ENCODE data around the gene NPTN.
"Not testable (repeated sequence)": the region's sequence is repeated elsewhere in the genome, so short reads cannot be mapped to it uniquely, and the experiment has no call there.

NPTN gene

DNA sequence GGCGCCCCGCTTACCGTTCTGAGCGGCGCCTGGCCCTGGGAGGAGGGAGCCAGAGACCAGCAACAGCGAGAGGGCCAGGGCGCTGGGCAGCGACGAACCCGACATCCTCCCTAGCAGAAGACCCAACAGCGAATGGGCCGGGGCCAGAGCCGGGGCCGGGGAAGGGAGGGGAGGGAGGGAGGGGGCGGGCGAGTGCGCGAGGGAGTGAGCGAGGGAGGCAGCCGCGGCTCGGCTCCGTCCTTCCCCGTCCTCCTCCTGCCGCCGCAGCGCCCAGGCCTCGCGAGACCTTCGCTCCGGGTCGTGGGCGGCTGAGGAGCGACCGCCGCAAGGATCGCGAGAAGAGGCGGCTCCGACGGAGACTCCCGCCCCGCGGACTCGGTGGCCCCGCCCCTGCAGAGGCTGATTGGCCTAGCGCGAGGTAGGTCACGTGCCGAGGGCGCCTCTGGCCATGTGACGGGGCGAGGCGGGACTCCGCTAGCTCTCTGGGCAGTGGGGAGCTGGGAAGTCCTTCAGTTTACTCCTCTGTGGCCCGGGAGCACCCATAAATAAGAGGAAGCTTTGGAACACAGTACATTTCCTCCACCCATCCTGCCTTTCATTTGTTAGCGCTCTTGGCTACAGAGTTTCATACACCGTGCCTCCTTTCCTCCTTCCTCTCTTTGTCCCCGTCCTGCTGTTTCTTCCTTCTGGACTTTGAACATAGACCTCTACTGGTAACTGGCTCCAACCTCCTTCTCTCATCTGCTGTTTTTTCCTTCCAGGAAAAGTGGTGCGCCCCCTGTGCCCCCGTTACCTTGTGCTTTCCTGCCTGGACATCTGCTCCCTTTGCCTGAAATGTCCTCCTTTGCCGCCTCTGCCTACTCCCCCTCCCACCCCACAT is at the start of gene NPTN:
TSS of gene NPTN (minus strand) at position 279 of the 880 bp plus-strand sequence. CDS start at position 105, 174 bp downstream.
- peak; percentile 84 to 90 for DNase-seq

DNA sequence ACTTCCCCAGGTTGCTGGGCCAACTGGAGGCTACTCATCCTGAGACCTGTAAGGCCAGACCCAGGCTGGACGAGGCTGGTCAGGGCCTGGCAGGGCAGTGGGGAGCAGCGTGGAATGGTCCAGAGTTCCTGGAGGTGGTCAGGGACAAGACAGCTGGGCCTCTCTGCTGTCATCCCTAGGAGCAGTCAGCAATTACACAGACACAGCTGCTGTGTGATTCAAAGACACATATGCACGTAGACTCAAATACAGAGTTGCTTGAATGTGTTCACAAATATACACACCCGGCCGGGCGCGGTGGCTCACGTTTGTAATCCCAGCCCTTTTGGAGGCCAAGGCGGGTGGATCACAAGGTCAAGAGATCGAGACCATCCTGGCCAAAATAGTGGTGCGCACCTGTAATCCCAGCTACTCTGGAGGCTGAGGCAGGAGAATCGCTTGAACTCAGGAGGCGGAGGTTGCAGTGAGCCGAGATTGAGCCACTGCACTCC is 49.5 kb upstream of the NPTN start:
- no peak for DNase-seq

DNA sequence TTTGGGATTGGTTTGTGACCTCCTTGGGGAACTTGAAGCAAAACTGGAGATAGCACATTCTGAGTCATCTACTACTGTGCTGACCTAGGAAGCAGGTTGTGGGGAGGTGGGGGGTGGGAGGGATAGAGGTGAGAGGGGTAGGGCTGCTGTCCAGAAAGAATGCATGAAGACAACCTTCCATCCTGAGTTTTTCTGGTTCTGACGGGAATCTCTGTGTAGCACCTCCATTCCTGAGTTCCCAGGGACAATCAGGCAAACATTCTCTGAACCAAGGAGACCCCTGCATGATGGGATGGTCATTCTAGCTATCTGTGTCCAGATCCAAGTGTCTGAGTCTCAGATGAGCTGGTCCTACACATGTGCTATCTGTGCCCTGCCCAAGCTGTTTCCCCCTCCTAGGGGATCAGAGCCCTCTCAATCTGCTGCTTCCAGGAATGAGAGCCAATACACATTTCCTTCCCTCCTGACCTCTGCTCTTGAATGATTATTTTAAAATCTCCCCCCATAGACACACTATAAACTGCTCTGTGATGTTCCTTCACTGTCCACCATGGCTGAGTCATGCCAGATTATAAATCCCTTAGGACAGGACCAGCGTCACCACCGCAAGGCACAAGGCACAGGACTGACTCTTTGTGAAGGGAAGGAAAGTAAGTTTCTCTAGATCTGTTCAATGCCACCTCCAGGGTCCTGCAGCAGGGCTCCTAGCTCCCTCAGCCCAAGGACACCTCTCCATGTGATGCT is 48.8 kb upstream of the NPTN start:
- no peak for DNase-seq

DNA sequence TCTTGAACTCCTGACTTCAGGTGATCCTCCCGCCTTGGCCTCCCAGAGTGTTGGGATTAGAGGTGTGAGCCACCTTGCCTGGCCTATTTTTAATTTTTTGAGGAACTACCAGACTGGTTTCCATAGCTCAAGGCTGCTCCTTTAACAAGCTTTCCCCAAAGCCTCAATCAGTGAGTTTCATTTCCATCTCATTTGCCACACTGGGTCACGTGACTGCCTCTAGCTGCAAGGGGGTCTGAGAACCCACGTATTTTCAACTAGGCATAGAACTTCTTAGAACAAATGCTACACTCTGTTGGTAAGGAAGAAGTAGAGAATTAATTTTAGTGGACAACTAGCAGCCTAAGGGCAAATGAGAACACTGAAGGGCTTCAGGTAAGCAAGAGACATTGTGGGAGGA is 47.9 kb upstream of the NPTN start:
- no peak for DNase-seq

DNA sequence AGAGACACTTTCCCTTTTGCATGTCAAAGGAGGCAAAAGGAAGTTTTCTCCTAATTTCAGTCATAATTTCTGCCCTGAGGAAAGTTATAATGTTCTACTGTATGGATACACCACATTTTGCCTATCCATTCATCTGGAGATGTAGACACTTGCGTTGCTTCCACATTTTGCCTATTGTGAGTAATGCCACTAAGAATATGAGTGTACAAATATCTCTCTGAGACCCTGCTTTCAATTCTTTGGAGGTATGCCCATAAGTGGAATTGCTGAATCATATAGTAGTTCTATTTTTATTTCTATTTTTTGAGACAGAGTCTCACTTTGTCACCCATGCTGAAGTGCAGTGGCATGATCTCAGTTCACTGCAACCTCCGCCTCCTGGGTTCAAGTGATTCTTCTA is 47.4 kb upstream of the NPTN start:
- no peak for DNase-seq

DNA sequence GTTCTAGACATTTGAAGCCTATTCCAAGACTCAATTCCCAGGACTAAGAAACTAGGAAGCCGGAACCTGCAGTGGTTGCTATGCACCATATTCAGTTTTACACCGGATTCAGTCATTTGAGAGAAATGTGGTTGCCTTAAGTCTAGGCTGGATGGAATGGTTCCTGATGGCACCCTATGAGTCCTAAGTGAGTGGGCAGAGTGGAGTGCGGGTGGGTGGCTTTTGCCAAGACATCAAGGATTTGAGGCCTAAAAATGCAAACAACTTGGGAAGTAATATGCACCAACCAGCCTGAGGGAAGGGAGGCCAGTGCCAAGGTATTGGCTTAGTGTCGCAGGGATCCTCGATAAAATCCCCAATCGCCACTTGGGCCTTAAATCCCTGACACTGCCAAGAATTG is 46.8 kb upstream of the NPTN start:
- no peak for DNase-seq

DNA sequence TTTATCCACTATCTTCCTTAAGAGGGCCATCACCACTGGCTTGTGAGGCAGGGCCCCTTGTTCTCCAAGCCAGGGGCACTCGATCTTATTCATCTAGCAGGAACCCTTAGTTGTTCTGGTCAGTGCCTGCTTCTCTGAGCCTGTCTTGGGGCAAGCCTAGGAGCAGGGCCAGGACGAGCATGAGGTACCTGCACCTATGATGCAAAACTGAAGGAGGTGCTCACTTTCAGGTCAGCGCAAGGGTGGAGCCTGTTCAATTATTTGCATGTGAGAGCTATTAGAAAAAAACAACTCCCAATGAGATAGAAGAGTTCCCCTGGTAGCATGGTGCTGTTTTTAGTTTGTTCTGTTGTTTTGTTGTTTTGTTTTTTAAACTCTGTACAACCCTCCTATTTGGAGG is 46.0 kb upstream of the NPTN start:
- no peak for DNase-seq

DNA sequence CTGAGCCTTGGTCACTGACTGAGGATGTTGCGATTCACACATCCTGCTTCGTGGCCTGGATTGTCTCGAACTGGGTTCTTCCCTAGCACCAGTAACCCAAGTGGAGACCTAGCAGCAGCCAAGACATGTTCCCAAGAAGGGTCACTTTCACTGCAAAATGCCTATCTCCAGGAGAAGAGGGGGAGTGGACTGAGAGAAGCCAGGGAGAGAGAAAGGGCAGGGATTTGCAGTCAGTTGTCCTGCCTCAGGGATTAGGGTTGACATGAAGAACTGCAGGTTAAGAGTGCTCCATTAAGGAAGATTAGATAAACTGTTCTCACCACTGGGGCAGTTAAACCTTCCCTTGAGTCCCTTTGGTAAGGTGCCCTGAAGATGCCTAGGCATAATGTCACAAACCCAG is 45.3 kb upstream of the NPTN start:
- no peak for DNase-seq

DNA sequence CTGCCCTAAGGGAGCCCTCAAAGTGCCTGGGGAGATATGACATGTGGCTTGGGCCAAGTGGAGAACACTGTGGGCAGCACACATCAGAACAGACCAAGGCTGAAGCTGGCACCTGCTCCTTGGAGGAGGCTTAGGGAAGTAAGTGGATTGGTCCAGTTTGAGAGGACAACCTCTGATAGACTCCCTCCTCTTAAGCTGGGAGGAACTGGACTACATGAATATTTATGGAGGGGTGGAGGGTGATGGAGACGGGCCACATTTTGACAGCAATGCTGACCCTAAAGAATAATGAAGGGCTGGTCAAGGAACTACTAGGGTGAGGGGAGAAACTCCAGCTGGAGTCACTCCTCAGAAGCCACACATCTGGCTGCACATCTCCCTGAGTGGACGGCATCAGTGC is 44.5 kb upstream of the NPTN start:
- no peak for DNase-seq

DNA sequence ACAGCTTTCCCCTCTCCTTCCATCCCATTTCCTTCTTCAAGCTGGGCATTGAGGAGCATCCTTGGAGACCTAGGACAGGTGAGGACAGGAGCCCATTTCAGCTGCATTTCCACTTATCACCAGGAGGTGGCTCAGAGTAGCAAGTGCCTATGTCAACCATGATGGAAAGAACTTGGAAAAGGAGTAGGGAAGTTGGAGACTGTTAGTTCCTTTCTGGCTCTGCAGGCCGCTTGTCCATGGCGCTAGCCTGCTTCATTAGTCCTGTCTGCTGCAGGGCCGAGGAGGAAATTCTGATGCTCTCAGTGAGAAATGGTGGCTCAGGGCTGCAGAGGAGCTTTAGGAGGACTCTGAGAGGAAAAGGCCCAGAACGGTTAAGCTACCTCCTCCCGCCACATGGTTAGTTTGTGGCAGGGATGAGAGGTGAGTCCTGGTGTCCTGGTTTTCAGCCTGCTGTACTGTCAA is 44.0 kb upstream of the NPTN start:
- DNase-seq: peak; percentile 2 to 34

DNA sequence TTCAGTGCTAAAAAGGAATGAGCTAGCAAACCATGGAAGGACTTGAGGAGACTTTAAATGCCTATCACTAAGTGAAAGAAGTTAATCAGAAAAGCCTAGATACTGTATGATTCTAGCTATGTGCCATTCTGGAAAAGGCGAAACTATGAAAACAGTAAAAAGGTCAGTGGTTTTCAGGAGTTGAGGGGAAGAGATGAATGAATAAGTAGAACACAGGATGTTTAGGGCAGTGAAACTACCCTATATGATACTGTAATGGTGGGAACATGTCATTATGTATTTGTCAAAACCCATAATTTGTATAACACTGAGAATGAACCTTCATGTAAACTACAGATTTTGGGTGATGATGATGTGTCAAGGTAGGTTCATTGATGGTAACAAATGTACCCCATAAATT is 41.4 kb upstream of the NPTN start:
- no peak for DNase-seq

DNA sequence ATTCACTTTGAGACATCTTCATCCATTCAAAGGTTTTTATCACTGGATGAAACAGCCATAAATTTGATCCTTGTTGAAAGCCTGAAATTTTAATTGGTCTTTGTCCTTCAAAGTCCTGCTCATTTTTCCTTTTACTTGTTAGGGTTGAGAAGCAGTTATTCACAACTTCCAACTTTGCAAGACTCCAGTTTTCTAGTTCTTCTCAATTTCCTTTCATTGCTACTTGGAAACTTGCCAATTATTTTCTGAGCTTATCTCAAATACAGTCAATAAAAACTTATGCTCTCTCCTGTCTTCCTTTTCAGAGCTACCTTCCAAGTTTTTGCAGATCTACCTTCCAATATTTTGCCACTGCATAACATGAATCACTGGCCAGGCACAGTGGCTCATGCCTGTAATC is 27.3 kb upstream of the NPTN start:
- no peak for DNase-seq

DNA sequence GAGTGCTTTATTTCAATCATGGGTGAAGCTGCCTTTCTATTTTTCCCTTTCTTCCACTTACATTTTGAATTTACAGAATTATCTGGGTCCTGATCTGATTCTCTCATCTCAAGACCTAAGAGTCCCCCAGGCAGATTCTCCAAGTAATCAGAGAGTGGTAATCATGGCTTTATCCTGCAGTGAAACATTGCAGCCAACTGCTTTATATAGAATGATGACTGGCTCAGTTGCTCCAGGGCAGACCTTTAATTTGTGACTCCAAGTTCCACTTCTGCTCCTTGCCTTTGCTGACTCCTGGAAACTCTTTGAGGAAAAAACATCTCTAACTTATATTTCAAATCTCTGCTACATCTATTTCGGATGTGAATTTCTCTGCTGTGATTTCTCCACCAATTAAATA is 25.5 kb upstream of the NPTN start:
- no peak for DNase-seq

DNA sequence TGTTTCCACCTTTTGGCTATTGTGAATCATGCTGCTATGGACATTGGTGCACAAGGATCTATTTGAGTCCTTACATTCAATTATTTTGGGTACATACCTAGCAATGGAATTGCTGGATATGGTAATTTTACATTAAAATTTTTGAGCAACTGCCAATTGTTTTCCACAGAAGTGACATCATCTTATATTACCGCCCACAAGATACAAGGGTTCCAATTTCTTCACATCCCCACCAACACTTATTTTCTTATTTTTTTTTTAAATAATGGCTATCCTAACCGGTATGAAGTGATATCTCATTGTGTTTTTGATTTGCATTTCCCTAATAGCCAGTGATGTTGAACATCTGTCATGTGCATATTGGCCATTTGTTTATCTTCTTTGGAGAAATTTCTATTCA is 22.5 kb upstream of the NPTN start:
- no peak for DNase-seq

DNA sequence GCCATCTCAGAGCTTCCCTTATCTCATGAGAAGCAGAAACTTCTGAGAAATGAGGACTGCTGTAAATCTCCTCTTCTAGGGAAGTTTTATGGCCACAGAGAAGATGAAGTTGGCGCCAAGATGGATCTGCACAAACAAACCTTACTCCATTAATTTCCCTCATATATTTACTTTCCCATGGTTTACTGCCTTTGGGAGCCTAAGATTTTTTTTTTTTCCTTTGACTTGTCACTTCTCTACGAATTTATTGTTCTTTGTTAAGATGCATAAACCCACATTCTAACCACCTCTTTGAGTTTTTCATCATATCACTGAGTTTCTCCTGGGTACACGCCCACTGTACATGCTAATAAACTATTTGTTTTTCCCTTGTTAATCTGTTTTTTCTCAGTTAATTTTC is 21.5 kb upstream of the NPTN start:
- DNase-seq: no peak

DNA sequence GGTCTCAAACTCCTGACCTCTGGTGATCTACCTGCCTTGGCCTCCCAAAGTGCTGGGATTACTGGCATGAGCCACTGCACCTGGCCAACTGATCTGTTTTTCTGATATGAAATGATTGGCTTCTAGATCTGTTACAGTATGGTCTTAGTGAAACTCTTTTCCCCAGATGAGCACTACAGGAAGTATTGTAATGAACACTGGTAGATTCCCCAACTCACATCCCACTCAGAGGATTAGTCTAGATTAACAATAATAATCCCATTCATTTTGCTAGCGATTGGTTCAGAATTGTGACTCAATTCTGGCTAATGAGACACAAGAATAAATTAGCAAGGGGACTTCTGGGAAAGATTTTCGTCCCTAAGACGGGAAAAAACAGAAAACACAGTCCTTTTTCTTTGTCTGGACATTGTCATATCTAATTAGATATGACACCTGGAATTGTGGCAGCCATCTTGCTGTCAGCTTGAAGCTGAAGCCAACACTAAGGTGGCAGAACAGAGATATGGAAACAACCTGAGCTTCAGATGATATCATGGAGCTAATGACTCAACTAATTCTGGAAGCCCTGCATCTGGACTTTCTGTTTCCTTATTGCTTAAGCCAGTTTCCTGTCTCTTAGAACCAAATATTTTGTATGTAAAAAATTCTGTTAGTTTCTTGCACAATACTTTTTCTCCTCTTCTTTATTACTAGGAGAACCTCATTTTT is 17.4 kb upstream of the NPTN start:
- DNase-seq: no peak

DNA sequence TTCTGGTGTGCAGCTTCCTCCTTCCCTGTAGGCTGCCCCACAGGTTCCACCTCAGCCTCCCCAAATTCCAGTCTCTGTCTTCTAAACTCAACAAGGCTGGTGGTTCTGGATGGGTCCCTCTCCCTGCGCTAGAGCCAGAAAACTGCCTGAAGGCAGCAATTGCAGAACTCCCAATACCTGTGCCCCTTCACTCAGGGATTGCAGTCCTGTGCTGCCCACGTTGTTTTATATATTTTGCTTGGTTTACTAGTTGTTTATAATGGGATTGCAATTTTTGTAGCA is 14.8 kb upstream of the NPTN start:
- no peak for DNase-seq

DNA sequence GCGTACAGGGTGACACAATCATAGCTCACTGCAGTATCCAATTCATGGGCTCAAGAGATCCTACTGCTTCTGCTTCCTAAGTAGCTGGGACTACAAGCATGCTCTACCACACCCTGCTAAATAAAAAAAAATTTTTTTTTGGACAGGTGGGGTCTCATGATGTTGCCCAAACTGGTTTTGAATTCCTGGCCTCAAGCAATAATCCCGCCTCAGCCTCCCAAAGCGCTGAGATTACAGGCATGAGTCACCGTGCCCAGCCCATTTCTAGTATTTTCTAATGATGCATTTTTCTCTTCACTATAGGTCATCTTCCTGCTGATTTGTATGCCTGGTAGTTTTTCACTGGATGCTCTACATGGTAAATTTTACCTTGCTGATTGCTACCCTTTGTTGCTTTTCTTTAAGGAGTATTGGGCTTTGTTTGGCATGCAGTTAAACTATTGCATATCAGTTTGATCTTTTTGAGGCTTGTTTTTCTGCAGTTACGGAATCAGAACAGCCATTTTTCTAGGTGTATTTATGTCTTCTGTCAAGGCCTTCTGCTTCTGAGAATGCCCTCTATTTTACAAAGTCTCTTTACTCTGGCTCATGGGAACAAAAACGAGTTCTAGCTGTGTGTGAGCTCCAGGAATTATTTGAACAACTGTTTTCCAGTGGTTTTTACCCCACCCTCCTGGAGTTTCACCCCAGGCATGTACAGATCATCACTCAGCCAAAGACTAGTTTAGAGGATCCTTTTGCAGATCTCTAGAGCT is 14.2 kb upstream of the NPTN start:
- DNase-seq: no peak

DNA sequence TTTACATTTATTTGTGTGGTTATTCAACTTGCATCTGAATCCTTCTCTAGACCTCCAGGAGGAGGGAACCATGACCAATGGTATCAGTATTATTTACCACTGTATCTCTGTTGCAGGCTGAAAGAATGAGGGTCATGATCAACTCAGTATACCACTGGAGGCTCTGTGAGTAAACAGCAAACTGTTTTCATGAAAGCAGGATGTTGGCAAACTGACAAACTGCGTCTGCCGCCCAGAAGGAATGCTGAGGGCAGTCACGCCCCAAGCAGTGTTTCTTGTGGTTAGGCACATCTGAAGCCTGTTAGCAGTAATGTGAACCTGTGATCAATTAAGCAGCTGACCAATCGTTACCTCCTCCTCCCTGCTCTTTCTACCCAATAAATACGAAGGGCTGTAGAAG is 6.3 kb upstream of the NPTN start:
- not testable (repeated sequence) for DNase-seq

DNA sequence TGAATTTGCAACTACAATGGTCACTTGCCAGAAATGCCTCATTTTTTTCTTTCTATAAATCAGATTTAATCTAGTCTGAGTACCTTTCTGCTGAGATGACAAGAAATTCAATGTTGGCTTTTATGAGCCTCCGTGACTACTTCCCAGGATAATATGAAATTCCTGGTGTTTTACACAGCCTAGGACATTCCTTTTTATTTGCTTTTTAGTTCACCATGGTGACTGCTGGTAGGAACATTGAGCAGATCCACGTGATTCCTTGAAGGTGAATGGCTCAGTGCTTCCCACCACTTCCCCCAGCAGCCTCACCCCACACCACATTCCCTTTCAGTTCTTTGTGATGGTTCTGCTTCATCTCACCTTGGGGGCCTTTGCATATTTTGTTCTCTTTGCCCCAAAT is 4.3 kb upstream of the NPTN start:
- no peak for DNase-seq

DNA sequence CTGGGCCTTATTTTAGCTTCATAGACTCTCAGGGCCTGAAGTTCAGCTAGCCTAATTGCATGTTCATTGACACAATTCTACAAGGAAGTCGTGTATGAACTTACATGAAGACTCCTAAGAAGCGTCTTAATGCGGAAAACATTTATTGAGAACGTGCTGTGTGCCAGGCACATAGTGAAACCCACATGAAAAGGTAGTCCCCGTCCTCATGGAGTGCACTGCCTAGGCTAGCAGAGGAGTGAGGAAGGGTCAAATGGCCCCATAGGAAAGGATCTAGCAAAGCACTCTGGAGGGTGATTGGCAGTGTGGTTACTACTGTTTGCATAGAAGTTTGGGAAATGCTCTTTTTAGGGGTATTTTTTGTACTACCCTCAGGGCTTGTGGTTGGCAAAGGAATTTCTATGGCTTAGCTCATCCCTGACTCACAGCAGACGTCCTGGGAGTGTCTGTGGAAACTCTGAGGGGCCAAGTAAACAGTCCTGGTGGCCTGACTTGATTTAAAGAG is 854 bp upstream of the NPTN start:
- no peak for DNase-seq

DNA sequence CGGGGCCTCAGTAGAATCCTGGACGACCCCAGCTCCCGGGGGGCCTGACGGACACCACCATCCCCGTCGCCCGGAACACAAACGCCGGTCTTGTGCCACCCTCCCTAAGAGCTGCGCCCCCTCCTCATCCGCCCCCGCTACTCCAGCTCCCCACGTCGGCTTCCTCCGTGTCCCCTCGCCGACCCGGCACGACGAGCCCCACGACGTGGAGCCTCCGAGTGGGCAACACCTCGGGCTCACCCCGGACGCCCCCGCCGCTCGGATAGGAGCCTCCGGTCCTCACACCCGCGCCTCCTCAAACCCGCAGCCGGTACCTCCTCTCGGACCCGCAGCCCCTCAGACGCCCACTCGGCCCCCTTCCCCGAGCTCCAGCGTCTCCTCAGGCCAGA is 525 bp downstream of the NPTN start:
- DNase-seq: no peak
